HepG2 (cell line): ENCODE data around the gene DSG2. TPM values are rescaled to one million over a fixed set of nuclear protein-coding genes. Genes with fewer than 3 reads are reported as not detected.
A peak's percentile ranks its signal among the peaks of the same experiment; 100 is the strongest.

Experiments
- CENPBD1 ChIP-seq: sonication (generic); formaldehyde crosslinking; IDR thresholded peaks from 2 replicates; pipeline ENCODE4 v1.8.0; 2022; ENCODE audit warnings: missing genetic modification reagents, low read depth, mild to moderate bottlenecking, borderline replicate concordance
- CENPX ChIP-seq: sonication (generic); formaldehyde crosslinking; IDR thresholded peaks from 2 replicates; pipeline ENCODE4 v1.9.0; 2021; ENCODE audit warnings: mild to moderate bottlenecking, missing genetic modification reagents, moderate library complexity
- DPF2 ChIP-seq: sonication (generic); formaldehyde crosslinking; IDR thresholded peaks from 2 replicates; pipeline ENCODE4 v1.4.0; 2020; ENCODE audit warnings: mild to moderate bottlenecking, low read depth, missing genetic modification reagents, borderline replicate concordance
- HMGXB3 ChIP-seq: sonication (generic); formaldehyde crosslinking; IDR thresholded peaks from 2 replicates; pipeline ENCODE4 v1.4.0; 2020; ENCODE audit warnings: missing genetic modification reagents, borderline replicate concordance
- KLF9 ChIP-seq: IDR thresholded peaks from 2 replicates; pipeline ENCODE4 v1.6.1; 2016; ENCODE audit warnings: low read depth
- MAX ChIP-seq: IDR thresholded peaks from 2 replicates; pipeline ENCODE4 v1.6.1; 2012; ENCODE audit warnings: inconsistent platforms
- MED1 ChIP-seq: sonication (generic); formaldehyde crosslinking; IDR thresholded peaks from 2 replicates; pipeline ENCODE4 v1.4.0; 2020; ENCODE audit warnings: missing genetic modification reagents
- RBM22 ChIP-seq: fragments of 200-400 bp; formaldehyde crosslinking; optimal IDR thresholded peaks from 2 replicates; pipeline ENCODE3; 2017; ENCODE audit warnings: mild to moderate bottlenecking, low read length, moderate library complexity
- RXRB ChIP-seq: IDR thresholded peaks from 2 replicates; pipeline ENCODE4 v1.6.1; 2016; ENCODE audit warnings: borderline replicate concordance, missing genetic modification reagents, missing compliant biosample characterization
- SMAD9 ChIP-seq: sonication (generic); formaldehyde crosslinking; IDR thresholded peaks from 2 replicates; pipeline ENCODE4 v1.5.1; 2020; ENCODE audit warnings: mild to moderate bottlenecking, missing genetic modification reagents
- SNAI1 ChIP-seq: sonication (generic); formaldehyde crosslinking; IDR thresholded peaks from 2 replicates; pipeline ENCODE4 v1.5.0; 2020; ENCODE audit warnings: mild to moderate bottlenecking, missing genetic modification reagents, borderline replicate concordance
- SNRNP70 ChIP-seq: fragments of 200-400 bp; formaldehyde crosslinking; IDR thresholded peaks from 2 replicates; pipeline ENCODE4 v1.6.1; 2017; ENCODE audit warnings: mild to moderate bottlenecking, low read depth, low read length, moderate library complexity
- SOX13 ChIP-seq, 3 experiments: fragments of 450-650 bp in 1 of 3; sonication (generic) in 1 of 3; formaldehyde crosslinking in 1 of 3; IDR thresholded peaks in 2 of 3; conservative IDR thresholded peaks in 1 of 3; 2 replicates each; pipeline versions ENCODE4 v1.5.0 to v1.6.1; 2016 to 2020; ENCODE audit warnings: antibody characterized with exemption in 1 of 3, mild to moderate bottlenecking in 1 of 3, missing compliant biosample characterization in 1 of 3, missing genetic modification reagents in 1 of 3, moderate library complexity in 1 of 3
- SUZ12 ChIP-seq: fragments of 150-350 bp; IDR thresholded peaks from 2 replicates; pipeline ENCODE4 v1.6.1; 2014; ENCODE audit warnings: low read depth, low read length
- ZNF512 ChIP-seq: sonication (generic); formaldehyde crosslinking; IDR thresholded peaks from 2 replicates; pipeline ENCODE4 v1.4.0; 2020; ENCODE audit warnings: mild to moderate bottlenecking, missing genetic modification reagents
- ZNF556 ChIP-seq: sonication (generic); formaldehyde crosslinking; IDR thresholded peaks from 2 replicates; pipeline ENCODE4 v1.4.0; 2020; ENCODE audit warnings: mild to moderate bottlenecking, missing genetic modification reagents, borderline replicate concordance
- ZNF562 ChIP-seq: sonication (generic); formaldehyde crosslinking; IDR thresholded peaks from 2 replicates; pipeline ENCODE4 v1.8.0; 2022; ENCODE audit warnings: missing genetic modification reagents, borderline replicate concordance
- ZNF563 ChIP-seq: sonication (generic); formaldehyde crosslinking; IDR thresholded peaks from 2 replicates; pipeline ENCODE4 v1.8.0; 2022; ENCODE audit warnings: mild to moderate bottlenecking, moderate library complexity, missing genetic modification reagents
- ZNF574 ChIP-seq: sonication (generic); formaldehyde crosslinking; IDR thresholded peaks from 2 replicates; pipeline ENCODE4 v1.4.0; 2020; ENCODE audit warnings: missing genetic modification reagents
- polyA plus RNA-seq, 8 experiments: library from polyadenylated mRNA; depleted of rRNA in 3 of 8; stranded (reverse) in 7 of 8; unstranded in 1 of 8; fragments of >200 nt; fragmentation: Illumina TruSeq in 4 of 8; extraction: Trizol in 4 of 8; gene quantifications; 2 replicates each; pipeline versions ENCODE4 v1.2.1 to v1.2.3, GENCODE V29; 2011 to 2016; ENCODE audit warnings: low read depth in 4 of 8, missing spikeins in 1 of 8, mixed read lengths in 1 of 8; ENCODE audit not compliant: insufficient read depth in 1 of 8
- total RNA-seq, 5 experiments: library from RNA; depleted of rRNA; stranded (reverse); fragments of >200 nt; fragmentation: Illumina TruSeq; extraction: Trizol; gene quantifications; 2 replicates each; pipeline ENCODE4 v1.2.3, GENCODE V29; 2016; ENCODE audit warnings: low read depth in 1 of 5

Gene DSG2
- total and polyA plus RNA-seq, 2 of the 13 experiments (the other 11 are each of a cell fraction or from before 2014, with no cell fraction given): 23.3 to 66.7 TPM

GRCh38 chr18:31566576-31567306, 68.8 kb downstream of the DSG2 start (continued):
- TF ChIP-seq ZNF556 (CRISPR knock-in tag) (no peak), ZNF562 (no peak), ZNF512 (CRISPR knock-in tag) (no peak), DPF2 (CRISPR knock-in tag) (peak; percentile 39; the same call in 1 of the 2 replicates), RBM22 (no peak), CENPBD1 (CRISPR knock-in tag) (no peak), CENPX (no peak), HMGXB3 (CRISPR knock-in tag) (no peak), ZNF563 (CRISPR knock-in tag) (no peak), SNAI1 (peak; percentile 33; the same call in 1 of the 2 replicates), KLF9 (CRISPR knock-in tag) (no peak), ZNF574 (CRISPR knock-in tag) (no peak), SMAD9 (CRISPR knock-in tag) (no peak), SNRNP70 (no peak), RXRB (peak; percentile 96), SUZ12 (no peak), MAX (peak; percentile 26; the same call in 1 of the 2 replicates), MED1 (CRISPR knock-in tag) (peak; percentile 64), SOX13 (IDR thresholded peaks at IDR 0.05) (no peak), SOX13 (CRISPR knock-in tag; conservative IDR thresholded peaks at IDR 0.05 in 1 of 2, IDR thresholded peaks at IDR 0.05 in 1 of 2) (0 out of 4 replicates have a peak, but pooled peaks of 1 of the 2 experiments have one; percentile 28)
